Upper lobe of left lung (tissue), 4 donors: ENCODE results near the gene CFAP221.

Experiments
- POLR2A ChIP-seq, 4 donors: fragments of 450-650 bp; IDR thresholded peaks; one replicate each; pipeline ENCODE4 v1.5.1; 2016 to 2017; ENCODE audit warnings: antibody characterized with exemption in 4 of 4, mild to moderate bottlenecking in 2 of 4
- TF ChIP-seq, protein P1 (sequence below), 6 experiments: fragments of 450-650 bp in 4 of 6; fragments of 200-600 bp in 2 of 6; sonication (generic) in 2 of 6; IDR thresholded peaks; one replicate each; pipeline ENCODE4 v1.5.1; 2016 to 2019; ENCODE audit warnings: antibody characterized with exemption in 6 of 6

DNA sequence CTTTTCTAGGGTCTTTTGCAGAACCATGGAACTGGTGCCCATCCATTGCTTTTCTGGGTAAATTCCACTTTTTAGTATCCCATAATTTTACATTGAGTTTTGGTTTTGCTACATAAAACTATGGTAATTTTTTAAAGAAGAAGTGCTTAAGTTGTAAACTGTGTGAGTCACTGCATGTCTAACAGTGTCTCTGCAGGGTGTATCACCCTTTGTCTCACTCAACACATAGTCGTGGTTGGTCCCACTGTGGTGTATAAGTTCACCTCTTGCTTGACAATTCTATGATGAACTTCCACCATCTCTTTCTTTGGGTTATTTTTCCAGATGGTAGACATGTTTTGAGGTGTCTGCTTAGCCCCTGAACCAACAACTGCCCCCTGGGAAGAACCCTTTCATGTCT is 30.4 kb upstream of the CFAP221 start:
- no peak for TF ChIP-seq POLR2A (IDR thresholded peaks at IDR 0.05)
- TF ChIP-seq, protein P1, sequence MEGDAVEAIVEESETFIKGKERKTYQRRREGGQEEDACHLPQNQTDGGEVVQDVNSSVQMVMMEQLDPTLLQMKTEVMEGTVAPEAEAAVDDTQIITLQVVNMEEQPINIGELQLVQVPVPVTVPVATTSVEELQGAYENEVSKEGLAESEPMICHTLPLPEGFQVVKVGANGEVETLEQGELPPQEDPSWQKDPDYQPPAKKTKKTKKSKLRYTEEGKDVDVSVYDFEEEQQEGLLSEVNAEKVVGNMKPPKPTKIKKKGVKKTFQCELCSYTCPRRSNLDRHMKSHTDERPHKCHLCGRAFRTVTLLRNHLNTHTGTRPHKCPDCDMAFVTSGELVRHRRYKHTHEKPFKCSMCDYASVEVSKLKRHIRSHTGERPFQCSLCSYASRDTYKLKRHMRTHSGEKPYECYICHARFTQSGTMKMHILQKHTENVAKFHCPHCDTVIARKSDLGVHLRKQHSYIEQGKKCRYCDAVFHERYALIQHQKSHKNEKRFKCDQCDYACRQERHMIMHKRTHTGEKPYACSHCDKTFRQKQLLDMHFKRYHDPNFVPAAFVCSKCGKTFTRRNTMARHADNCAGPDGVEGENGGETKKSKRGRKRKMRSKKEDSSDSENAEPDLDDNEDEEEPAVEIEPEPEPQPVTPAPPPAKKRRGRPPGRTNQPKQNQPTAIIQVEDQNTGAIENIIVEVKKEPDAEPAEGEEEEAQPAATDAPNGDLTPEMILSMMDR (IDR thresholded peaks at IDR 0.05) = no peak
